ENCODE data around the gene GPX6.

Gene GPX6

DNA sequence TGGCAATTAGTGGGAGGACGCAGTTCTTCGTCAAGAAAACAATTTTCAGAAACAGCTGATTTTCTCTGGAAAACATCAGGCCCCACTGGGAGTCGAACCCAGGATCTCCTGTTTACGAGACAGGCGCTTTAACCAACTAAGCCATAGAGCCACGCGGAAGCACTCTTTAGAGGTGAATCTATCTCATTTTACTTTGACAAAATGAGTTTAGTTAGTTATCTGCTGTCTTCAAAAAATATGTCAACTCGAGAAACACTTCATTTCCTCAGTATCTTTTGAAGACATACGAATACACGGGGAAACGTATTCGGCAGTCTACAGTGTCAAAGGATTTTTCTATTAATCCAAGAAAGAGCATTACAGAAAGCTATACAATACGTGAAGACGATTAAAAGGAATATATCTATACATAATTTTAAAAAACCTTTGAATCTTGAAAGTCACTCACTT lies 26.7 kb downstream of the GPX6 start:
- Histone ChIP-seq H3K4me3 (replicated peaks; ENCODE audit: insufficient read depth, low read length) (peak overlapping the region; percentile 51), H3K27me3 (ENCODE audit: insufficient read depth, poor library complexity, severe bottlenecking) (peaks cover 2% of the 10 kb centered on the region), H3K27ac (replicated peaks) (peak overlapping the region; percentile 40; the same call in 1 of the 2 replicates)
- peak in 1 of 2 experiments; percentile 30 for DNase-seq (ENCODE audit: low read depth in 1 of 2, low spot score in 1 of 2)
- TF ChIP-seq, protein P1, sequence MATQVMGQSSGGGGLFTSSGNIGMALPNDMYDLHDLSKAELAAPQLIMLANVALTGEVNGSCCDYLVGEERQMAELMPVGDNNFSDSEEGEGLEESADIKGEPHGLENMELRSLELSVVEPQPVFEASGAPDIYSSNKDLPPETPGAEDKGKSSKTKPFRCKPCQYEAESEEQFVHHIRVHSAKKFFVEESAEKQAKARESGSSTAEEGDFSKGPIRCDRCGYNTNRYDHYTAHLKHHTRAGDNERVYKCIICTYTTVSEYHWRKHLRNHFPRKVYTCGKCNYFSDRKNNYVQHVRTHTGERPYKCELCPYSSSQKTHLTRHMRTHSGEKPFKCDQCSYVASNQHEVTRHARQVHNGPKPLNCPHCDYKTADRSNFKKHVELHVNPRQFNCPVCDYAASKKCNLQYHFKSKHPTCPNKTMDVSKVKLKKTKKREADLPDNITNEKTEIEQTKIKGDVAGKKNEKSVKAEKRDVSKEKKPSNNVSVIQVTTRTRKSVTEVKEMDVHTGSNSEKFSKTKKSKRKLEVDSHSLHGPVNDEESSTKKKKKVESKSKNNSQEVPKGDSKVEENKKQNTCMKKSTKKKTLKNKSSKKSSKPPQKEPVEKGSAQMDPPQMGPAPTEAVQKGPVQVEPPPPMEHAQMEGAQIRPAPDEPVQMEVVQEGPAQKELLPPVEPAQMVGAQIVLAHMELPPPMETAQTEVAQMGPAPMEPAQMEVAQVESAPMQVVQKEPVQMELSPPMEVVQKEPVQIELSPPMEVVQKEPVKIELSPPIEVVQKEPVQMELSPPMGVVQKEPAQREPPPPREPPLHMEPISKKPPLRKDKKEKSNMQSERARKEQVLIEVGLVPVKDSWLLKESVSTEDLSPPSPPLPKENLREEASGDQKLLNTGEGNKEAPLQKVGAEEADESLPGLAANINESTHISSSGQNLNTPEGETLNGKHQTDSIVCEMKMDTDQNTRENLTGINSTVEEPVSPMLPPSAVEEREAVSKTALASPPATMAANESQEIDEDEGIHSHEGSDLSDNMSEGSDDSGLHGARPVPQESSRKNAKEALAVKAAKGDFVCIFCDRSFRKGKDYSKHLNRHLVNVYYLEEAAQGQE (IDR thresholded peaks at IDR 0.05; ENCODE audit: insufficient replicate concordance, low read depth), result no peak
- TF ChIP-seq, protein P2, sequence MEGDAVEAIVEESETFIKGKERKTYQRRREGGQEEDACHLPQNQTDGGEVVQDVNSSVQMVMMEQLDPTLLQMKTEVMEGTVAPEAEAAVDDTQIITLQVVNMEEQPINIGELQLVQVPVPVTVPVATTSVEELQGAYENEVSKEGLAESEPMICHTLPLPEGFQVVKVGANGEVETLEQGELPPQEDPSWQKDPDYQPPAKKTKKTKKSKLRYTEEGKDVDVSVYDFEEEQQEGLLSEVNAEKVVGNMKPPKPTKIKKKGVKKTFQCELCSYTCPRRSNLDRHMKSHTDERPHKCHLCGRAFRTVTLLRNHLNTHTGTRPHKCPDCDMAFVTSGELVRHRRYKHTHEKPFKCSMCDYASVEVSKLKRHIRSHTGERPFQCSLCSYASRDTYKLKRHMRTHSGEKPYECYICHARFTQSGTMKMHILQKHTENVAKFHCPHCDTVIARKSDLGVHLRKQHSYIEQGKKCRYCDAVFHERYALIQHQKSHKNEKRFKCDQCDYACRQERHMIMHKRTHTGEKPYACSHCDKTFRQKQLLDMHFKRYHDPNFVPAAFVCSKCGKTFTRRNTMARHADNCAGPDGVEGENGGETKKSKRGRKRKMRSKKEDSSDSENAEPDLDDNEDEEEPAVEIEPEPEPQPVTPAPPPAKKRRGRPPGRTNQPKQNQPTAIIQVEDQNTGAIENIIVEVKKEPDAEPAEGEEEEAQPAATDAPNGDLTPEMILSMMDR (IDR thresholded peaks at IDR 0.05; ENCODE audit: insufficient read depth, low read length), result no peak
- TF ChIP-seq POLR2AphosphoS5 (IDR thresholded peaks at IDR 0.05; ENCODE audit: low read depth), result no peak
- TF ChIP-seq GABPA (IDR thresholded peaks at IDR 0.05; ENCODE audit: low read depth), result no peak
- TF ChIP-seq SPI1 (IDR thresholded peaks at IDR 0.05; ENCODE audit: borderline replicate concordance, low read depth), result no peak

DNA sequence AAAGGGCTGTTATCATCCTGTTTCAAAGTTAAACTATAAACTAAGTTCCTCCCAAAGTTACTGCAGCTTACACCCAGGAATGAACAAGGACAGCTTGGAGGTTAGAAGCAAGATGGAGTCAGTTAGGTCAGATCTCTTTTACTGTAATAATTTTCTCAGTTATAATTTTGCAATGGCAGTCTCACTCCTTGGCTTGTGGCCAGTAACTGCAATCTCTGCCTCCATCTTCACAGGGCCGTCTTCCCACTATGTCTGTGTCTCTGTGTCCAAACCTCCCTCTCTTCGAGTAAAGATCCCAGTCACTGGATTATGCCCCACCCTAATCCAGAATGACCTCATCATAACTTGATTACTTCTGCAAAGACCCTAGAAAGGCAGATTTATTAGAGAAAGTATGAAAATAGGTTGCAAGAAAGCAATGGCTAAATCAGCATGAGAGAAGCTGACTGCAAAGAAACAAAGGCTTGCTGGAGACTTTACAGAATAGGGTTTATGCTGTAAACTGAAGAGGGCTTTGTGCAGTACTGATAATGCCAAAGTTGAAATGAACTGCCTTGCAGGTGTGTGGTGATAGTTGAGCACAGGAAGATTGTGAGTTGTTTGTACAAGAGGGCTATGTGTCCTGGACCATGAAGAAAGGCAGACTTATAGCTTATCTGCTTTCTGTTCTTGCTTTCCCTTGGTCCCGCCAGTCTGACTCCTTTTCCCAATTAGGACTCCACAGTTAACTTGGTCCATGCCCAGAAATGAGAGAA lies 28.4 kb downstream of the GPX6 start:
- Histone ChIP-seq H3K4me3 (replicated peaks; ENCODE audit: insufficient read depth, low read length) (no peak overlapping the region), H3K27ac (replicated peaks) (no peak overlapping the region), H3K27me3 (ENCODE audit: insufficient read depth, poor library complexity, severe bottlenecking) (peaks cover 2% of the 10 kb centered on the region)
- TF ChIP-seq, protein P1 (IDR thresholded peaks at IDR 0.05; ENCODE audit: insufficient replicate concordance, low read depth), result no peak
- TF ChIP-seq POLR2AphosphoS5 (IDR thresholded peaks at IDR 0.05; ENCODE audit: low read depth), result no peak
- no peak for TF ChIP-seq GABPA (IDR thresholded peaks at IDR 0.05; ENCODE audit: low read depth)
- TF ChIP-seq, protein P2 (IDR thresholded peaks at IDR 0.05; ENCODE audit: insufficient read depth, low read length), result no peak
- TF ChIP-seq SPI1 (IDR thresholded peaks at IDR 0.05; ENCODE audit: borderline replicate concordance, low read depth), result no peak
- DNase-seq (ENCODE audit: low read depth in 1 of 2, low spot score in 1 of 2), result no peak

DNA sequence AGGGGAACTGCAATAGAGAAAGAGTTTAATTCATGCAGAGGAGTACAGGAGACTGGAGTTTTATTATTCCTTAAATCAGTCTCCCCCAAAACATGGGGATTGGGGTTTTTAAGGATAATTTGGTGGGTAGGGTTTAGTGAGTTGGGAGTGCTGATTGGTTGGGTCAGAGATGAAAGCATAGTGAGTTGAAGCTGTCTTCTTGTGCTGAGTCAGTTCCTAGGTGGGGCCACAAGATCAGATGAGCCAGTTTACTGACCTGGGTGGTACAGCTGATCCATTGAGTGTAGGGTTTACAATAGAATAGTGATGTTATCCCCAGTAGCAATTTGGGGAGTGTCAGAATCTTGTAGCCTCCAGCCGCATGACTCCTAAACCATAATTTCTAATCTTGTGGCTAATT lies 29.1 kb downstream of the GPX6 start:
- DNase-seq (ENCODE audit: low read depth in 1 of 2, low spot score in 1 of 2), result no peak
- TF ChIP-seq POLR2AphosphoS5 (IDR thresholded peaks at IDR 0.05; ENCODE audit: low read depth), result no peak
- TF ChIP-seq SPI1 (IDR thresholded peaks at IDR 0.05; ENCODE audit: borderline replicate concordance, low read depth), result no peak
- TF ChIP-seq GABPA (IDR thresholded peaks at IDR 0.05; ENCODE audit: low read depth), result no peak
- TF ChIP-seq, protein P1 (IDR thresholded peaks at IDR 0.05; ENCODE audit: insufficient replicate concordance, low read depth), result no peak
- TF ChIP-seq, protein P2 (IDR thresholded peaks at IDR 0.05; ENCODE audit: insufficient read depth, low read length), result no peak
- peaks cover 2% of the 10 kb centered on the region for H3K27me3 ChIP-seq (ENCODE audit: insufficient read depth, poor library complexity, severe bottlenecking)
- no peak overlapping the region for H3K27ac ChIP-seq (replicated peaks)
- no peak overlapping the region for H3K4me3 ChIP-seq (replicated peaks; ENCODE audit: insufficient read depth, low read length)

Data from HL-60 (cell line).